Endothelial cell of umbilical vein (primary cell): ENCODE results near the gene ILKAP. TPM values are rescaled to one million over a fixed set of nuclear protein-coding genes. Genes with fewer than 3 reads are reported as not detected.

Experiments used
- BruUV-seq: library from RNA; stranded (reverse); fragments of 400-500 nt; replicated peaks from 2 replicates; lab custom pipeline; 2021; lab: Mats Ljungman, UMichigan
- CTCF ChIA-PET: fragments of 300-600, 350-600 bp; sonication (Branson Sonifier 250); formaldehyde crosslinking; loops from one replicate; lab custom pipeline; 2021; ENCODE audit warnings: antibody characterized with exemption, inconsistent platforms; lab: Charles Lee
- POLR2A ChIA-PET: fragments of 300-600, 350-600 bp; sonication (Branson Sonifier 250); formaldehyde crosslinking; loops from one replicate; lab custom pipeline; 2021; ENCODE audit warnings: antibody characterized with exemption, inconsistent platforms; lab: Charles Lee
- DNase-seq: peaks from one replicate; pipeline ENCODE4 v3.0.0-alpha.2; 2011; ENCODE audit warnings: low read depth, low spot score
- FAIRE-seq: peaks from 2 replicates; lab custom pipeline; 2011; peaks lifted over from hg19 to GRCh38; lab: Jason Lieb, UNC
- H2AFZ ChIP-seq: 2 replicates; pipeline ENCODE4 v1.6.0; 2012; ENCODE audit warnings: low read depth, low read length, control low read depth, inconsistent platforms
- H3K27ac ChIP-seq: 2 replicates; pipeline ENCODE4 v1.5.1; 2011; ENCODE audit warnings: low read depth, mild to moderate bottlenecking, control low read depth, low read length, moderate library complexity; ENCODE audit not compliant: insufficient read depth
- H3K27me3 ChIP-seq, 2 experiments: 2 replicates each; pipeline versions ENCODE4 v1.6.0 to v1.6.1; 2011; ENCODE audit warnings: low read length in 2 of 2, mixed read lengths in 1 of 2; ENCODE audit not compliant: control insufficient read depth in 2 of 2, insufficient read depth in 2 of 2
- H3K36me3 ChIP-seq, 2 experiments: 2 replicates in 1 of 2; 3 replicates in 1 of 2; pipeline ENCODE4 v1.5.1; 2011; ENCODE audit warnings: low read length in 2 of 2, mild to moderate bottlenecking in 1 of 2, moderate library complexity in 1 of 2; ENCODE audit not compliant: control insufficient read depth in 2 of 2, insufficient read depth in 2 of 2; ENCODE audit errors: extremely low read depth in 1 of 2
- H3K4me1 ChIP-seq: 3 replicates; pipeline ENCODE4 v1.5.1; 2011; ENCODE audit warnings: mild to moderate bottlenecking, low read length; ENCODE audit not compliant: control insufficient read depth, insufficient read depth; ENCODE audit errors: extremely low read depth
- H3K4me2 ChIP-seq: 2 replicates; pipeline ENCODE4 v1.6.1; 2011; ENCODE audit warnings: low read length, control low read depth, mixed read lengths; ENCODE audit not compliant: insufficient read depth
- H3K4me3 ChIP-seq, 3 experiments: fragments of 200-600 bp in 1 of 3; sonication (generic), shearing (Covaris generic) in 1 of 3; replicated peaks in 1 of 3; 2 replicates each; pipeline ENCODE4 v1.5.1; 2011 to 2016; ENCODE audit warnings: control low read depth in 3 of 3, low read length in 3 of 3, mild to moderate bottlenecking in 2 of 3, inconsistent platforms in 1 of 3, low read depth in 1 of 3, moderate library complexity in 1 of 3; ENCODE audit not compliant: insufficient read depth in 1 of 3
- H3K79me2 ChIP-seq: 2 replicates; pipeline ENCODE4 v1.6.0; 2012; ENCODE audit warnings: low read length, inconsistent platforms; ENCODE audit not compliant: control insufficient read depth, insufficient read depth
- H3K9ac ChIP-seq: replicated peaks from 2 replicates; pipeline ENCODE3; 2011; ENCODE audit warnings: low read length, control low read depth; ENCODE audit not compliant: insufficient read depth; ENCODE audit errors: extremely low read depth
- H3K9me1 ChIP-seq: replicated peaks from 3 replicates; pipeline ENCODE4 v1.6.0; 2011; ENCODE audit warnings: mild to moderate bottlenecking, low read length; ENCODE audit not compliant: control insufficient read depth, insufficient read depth; ENCODE audit errors: extremely low read depth
- H3K9me3 ChIP-seq: replicated peaks from 2 replicates; pipeline ENCODE4 v1.5.1; 2012; ENCODE audit warnings: low read length, inconsistent platforms; ENCODE audit not compliant: control insufficient read depth, insufficient read depth
- H4K20me1 ChIP-seq: replicated peaks from 2 replicates; pipeline ENCODE3; 2011; ENCODE audit warnings: mild to moderate bottlenecking, low read length; ENCODE audit not compliant: control insufficient read depth, insufficient read depth; ENCODE audit errors: extremely low read depth
- CTCF ChIP-seq, 2 donors: IDR thresholded peaks; 1 replicate in 1 of 2; 2 replicates in 1 of 2; pipeline ENCODE4 v1.5.1; 2011; ENCODE audit warnings: low read length in 2 of 2, mild to moderate bottlenecking in 2 of 2, moderate library complexity in 2 of 2, control low read depth in 1 of 2, inconsistent platforms in 1 of 2, low read depth in 1 of 2; ENCODE audit not compliant: insufficient read depth in 1 of 2; ENCODE audit errors: extremely low read depth in 1 of 2
- FOS ChIP-seq: IDR thresholded peaks from 2 replicates; pipeline ENCODE4 v1.6.1; 2011; ENCODE audit warnings: mild to moderate bottlenecking, low read length, moderate library complexity, borderline replicate concordance; ENCODE audit not compliant: insufficient read depth
- JUN ChIP-seq: IDR thresholded peaks from 2 replicates; pipeline ENCODE4 v1.6.1; 2011; ENCODE audit warnings: borderline replicate concordance, low read depth; ENCODE audit not compliant: insufficient read length, insufficient read depth
- MYC ChIP-seq: IDR thresholded peaks from one replicate; pipeline ENCODE4 v1.6.1; 2011; ENCODE audit warnings: mild to moderate bottlenecking, low read depth, low read length
- POLR2A ChIP-seq: IDR thresholded peaks from 2 replicates; pipeline ENCODE4 v1.6.1; 2012; ENCODE audit warnings: low read depth, mild to moderate bottlenecking, control low read depth, low read length
- dilution Hi-C: fragments of 300-500 bp; cut with MboI; formaldehyde crosslinking; loops from one replicate; pipeline ENCODE4 v1.15.0; 2019; ENCODE audit warnings: low sequenced_read_pairs; ENCODE audit not compliant: extremely low pct_ligation_motif_present
- intact Hi-C: fragments of 100-400 bp; cut with micrococcal nuclease; formaldehyde crosslinking; loops from one replicate; pipeline ENCODE4 v1.10.0; 2022
- polyA plus RNA-seq, 4 experiments: library from polyadenylated mRNA; depleted of rRNA in 3 of 4; stranded (reverse) in 3 of 4; unstranded in 1 of 4; fragments of >200 nt; gene quantifications; 2 replicates each; pipeline versions ENCODE4 v1.2.1 to v1.2.3, GENCODE V29; 2011 to 2012; ENCODE audit warnings: missing spikeins in 1 of 4
- total RNA-seq: library from RNA; stranded (reverse); gene quantifications from 2 replicates; pipeline ENCODE4 v1.2.3, GENCODE V29; 2021

The ILKAP gene
- total and polyA plus RNA-seq, 2 donors (not counting 3 experiments of a cell fraction or from before 2014, with no cell fraction given), result 49.2 to 49.8 TPM

- H3K27me3 ChIP-seq, result no peaks in the 10 kb centered on the region
- no peaks in the 10 kb centered on the region for H3K9me3 ChIP-seq
- no peaks in the 10 kb centered on the region for H3K9me1 ChIP-seq
- H3K79me2 ChIP-seq, result no peaks in the 10 kb centered on the region
- H3K4me3 ChIP-seq, result no peak overlapping the region
- no peak overlapping the region for H3K4me2 ChIP-seq
- no TSS peak for BruUV-seq
- no peak overlapping the region for H3K27ac ChIP-seq
- FAIRE-seq (no peak), DNase-seq (no peak)
- CTCF ChIA-PET, result interaction anchor here (0.6 to 0.7 kb wide), 2 partner anchors 282 to 304 kb away, joined by 3 to 4 read pairs; no protein-coding TSS in a partner anchor
- H3K9ac ChIP-seq, result no peak overlapping the region
- intact Hi-C loops, result no loop called here
- dilution Hi-C loops, result no loop called here
- no peaks in the 10 kb centered on the region for H3K36me3 ChIP-seq
- POLR2A ChIA-PET, result no interaction called here
- no peak for TF ChIP-seq JUN
- TF ChIP-seq POLR2A, result no peak
- no peak for TF ChIP-seq FOS
- no peaks in the 10 kb centered on the region for H4K20me1 ChIP-seq
- H2AFZ ChIP-seq, result no peak overlapping the region
- H3K4me1 ChIP-seq, result no peaks in the 10 kb centered on the region
Measured at GRCh38 chr2:238140040-238140439, 63.5 kb downstream of the ILKAP start.

GRCh38 chr2:238139196-238140039 lies 64.1 kb downstream of the ILKAP start:
- POLR2A ChIA-PET, result no interaction called here
- TF ChIP-seq MYC (no peak), CTCF (IDR thresholded peaks at IDR 0.05; ENCODE audit: extremely low read depth in 1 of 2, insufficient read depth in 1 of 2, low read depth in 1 of 2, low read length in 2 of 2) (peak; percentile 64 to 67)
- Histone ChIP-seq H3K9me3 (no peaks in the 10 kb centered on the region), H3K4me3 (no peak overlapping the region), H3K27ac (no peak overlapping the region), H3K27me3 (no peaks in the 10 kb centered on the region), H3K9ac (no peak overlapping the region), H3K79me2 (no peaks in the 10 kb centered on the region), H4K20me1 (no peaks in the 10 kb centered on the region), H2AFZ (no peak overlapping the region), H3K4me2 (no peak overlapping the region), H3K36me3 (no peaks in the 10 kb centered on the region), H3K9me1 (no peaks in the 10 kb centered on the region), H3K4me1 (no peaks in the 10 kb centered on the region)
- DNase-seq, result no peak
- intact Hi-C loops, result loop anchor here (1.0 kb wide), 1 partner anchor 216 kb away; no protein-coding TSS in a partner anchor
- FAIRE-seq, result no peak
- dilution Hi-C loops, result no loop called here
- CTCF ChIA-PET, result interaction anchor here (1.1 kb wide), 1 partner anchor 281 kb away, joined by 3 read pairs; no protein-coding TSS in a partner anchor
- no TSS peak for BruUV-seq
